Fibroblast of lung (primary cell): Measurements from ENCODE around the gene PRCP.

Experiments
- EZH2 ChIP-seq: IDR thresholded peaks from 2 replicates; pipeline ENCODE4 v1.5.1; 2012; ENCODE audit warnings: low read length, control low read depth, mild to moderate bottlenecking; ENCODE audit errors: missing control alignments
- TF ChIP-seq, protein P1 (sequence below), 2 donors: IDR thresholded peaks in 1 of 2; conservative IDR thresholded peaks in 1 of 2; 1 replicate in 1 of 2; 2 replicates in 1 of 2; pipeline ENCODE4 v1.5.1; 2011 to 2012; ENCODE audit warnings: low read length in 2 of 2, control low read depth in 1 of 2, inconsistent platforms in 1 of 2, low read depth in 1 of 2, mild to moderate bottlenecking in 1 of 2

DNA sequence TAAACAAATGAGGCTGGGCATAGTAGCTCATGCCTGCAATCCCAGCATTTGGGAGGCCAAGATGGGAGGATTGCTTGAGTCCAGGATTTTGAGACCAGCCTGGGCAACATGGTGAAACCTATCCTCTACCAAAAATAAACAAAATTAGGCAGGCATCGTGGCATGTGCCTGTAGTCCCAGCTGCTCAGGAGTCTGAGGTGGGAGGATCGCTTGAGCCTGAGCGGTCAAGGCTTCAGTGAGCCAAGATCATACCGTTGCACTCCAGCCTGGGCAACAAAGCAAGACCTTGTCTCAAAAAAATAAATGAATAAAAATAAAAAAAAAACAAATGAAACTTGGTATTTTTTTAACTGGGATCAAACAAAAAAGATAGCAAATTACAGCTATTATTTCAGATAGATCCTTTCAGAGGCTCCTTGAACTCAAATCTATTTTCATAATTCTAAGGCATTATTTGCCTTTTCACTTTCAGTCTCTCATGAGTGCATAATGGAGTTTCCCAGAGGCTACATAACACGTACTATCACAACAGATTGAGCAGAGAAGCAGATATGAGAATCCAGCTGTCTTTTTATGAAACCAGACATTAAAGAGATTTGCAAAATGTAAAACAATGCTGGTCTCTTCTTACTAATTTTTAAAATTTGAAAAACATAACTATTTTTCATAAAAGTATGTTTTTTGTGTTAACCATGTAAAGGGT, 24.4 kb upstream of the PRCP start:
- TF ChIP-seq, protein P1, sequence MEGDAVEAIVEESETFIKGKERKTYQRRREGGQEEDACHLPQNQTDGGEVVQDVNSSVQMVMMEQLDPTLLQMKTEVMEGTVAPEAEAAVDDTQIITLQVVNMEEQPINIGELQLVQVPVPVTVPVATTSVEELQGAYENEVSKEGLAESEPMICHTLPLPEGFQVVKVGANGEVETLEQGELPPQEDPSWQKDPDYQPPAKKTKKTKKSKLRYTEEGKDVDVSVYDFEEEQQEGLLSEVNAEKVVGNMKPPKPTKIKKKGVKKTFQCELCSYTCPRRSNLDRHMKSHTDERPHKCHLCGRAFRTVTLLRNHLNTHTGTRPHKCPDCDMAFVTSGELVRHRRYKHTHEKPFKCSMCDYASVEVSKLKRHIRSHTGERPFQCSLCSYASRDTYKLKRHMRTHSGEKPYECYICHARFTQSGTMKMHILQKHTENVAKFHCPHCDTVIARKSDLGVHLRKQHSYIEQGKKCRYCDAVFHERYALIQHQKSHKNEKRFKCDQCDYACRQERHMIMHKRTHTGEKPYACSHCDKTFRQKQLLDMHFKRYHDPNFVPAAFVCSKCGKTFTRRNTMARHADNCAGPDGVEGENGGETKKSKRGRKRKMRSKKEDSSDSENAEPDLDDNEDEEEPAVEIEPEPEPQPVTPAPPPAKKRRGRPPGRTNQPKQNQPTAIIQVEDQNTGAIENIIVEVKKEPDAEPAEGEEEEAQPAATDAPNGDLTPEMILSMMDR (conservative IDR thresholded peaks at IDR 0.05 in 1 of 2, IDR thresholded peaks at IDR 0.05 in 1 of 2; ENCODE audit: low read depth in 1 of 2, low read length in 2 of 2), result no peak
- TF ChIP-seq EZH2, result no peak
